H1 (cell line): Measurements from ENCODE around the gene UBE3B. TPM values are rescaled to one million over a fixed set of nuclear protein-coding genes. Genes with fewer than 3 reads are reported as not detected.

Experiments
- ASH2L ChIP-seq: fragments of 200-600, 300-600 bp; sonication (generic); IDR thresholded peaks from one replicate; pipeline ENCODE4 v1.7.1; 2017; ENCODE audit warnings: low read length
- EZH2 ChIP-seq: fragments of 200-600 bp; sonication (generic); IDR thresholded peaks from 2 replicates; pipeline ENCODE4 v1.7.1; 2012; ENCODE audit warnings: low read depth, mild to moderate bottlenecking, moderate library complexity, low read length, inconsistent platforms; ENCODE audit not compliant: severe bottlenecking
- FOSL1 ChIP-seq: IDR thresholded peaks from 2 replicates; pipeline ENCODE4 v1.6.1; 2011; ENCODE audit warnings: mild to moderate bottlenecking, low read depth, low read length, moderate library complexity; ENCODE audit not compliant: insufficient read depth
- HDAC2 ChIP-seq, 2 experiments: fragments of 300-600 bp in 1 of 2; sonication (generic) in 1 of 2; IDR thresholded peaks; 2 replicates each; pipeline ENCODE4 v1.6.1; 2011 to 2012; ENCODE audit warnings: low read depth in 2 of 2, low read length in 2 of 2, mild to moderate bottlenecking in 2 of 2, moderate library complexity in 2 of 2, borderline replicate concordance in 1 of 2, inconsistent platforms in 1 of 2
- KDM1A ChIP-seq: fragments of 200-600, 300-600 bp; sonication (generic); IDR thresholded peaks from 2 replicates; pipeline ENCODE4 v1.7.1; 2016; ENCODE audit warnings: mild to moderate bottlenecking, low read length, borderline replicate concordance
- KDM4A ChIP-seq: IDR thresholded peaks from one replicate; pipeline ENCODE4 v1.7.1; 2012; ENCODE audit warnings: low read depth, mild to moderate bottlenecking, moderate library complexity, low read length, inconsistent platforms; ENCODE audit not compliant: severe bottlenecking
- MAFK ChIP-seq: IDR thresholded peaks from 2 replicates; pipeline ENCODE4 v1.6.1; 2012; ENCODE audit warnings: low read depth, mild to moderate bottlenecking, improper control_type of control experiment, low read length
- SAP30 ChIP-seq: fragments of 300-600 bp; sonication (generic); IDR thresholded peaks from 2 replicates; pipeline ENCODE4 v1.7.1; 2012; ENCODE audit warnings: low read length, moderate library complexity, mild to moderate bottlenecking, inconsistent platforms; ENCODE audit not compliant: insufficient read depth, insufficient replicate concordance
- SIN3A ChIP-seq, 2 experiments: IDR thresholded peaks in 1 of 2; conservative IDR thresholded peaks in 1 of 2; 2 replicates each; pipeline ENCODE4 v1.6.1; 2011 to 2012; ENCODE audit warnings: low read length in 2 of 2, improper control_type of control experiment in 1 of 2, low read depth in 1 of 2, mild to moderate bottlenecking in 1 of 2
- SP2 ChIP-seq: IDR thresholded peaks from 2 replicates; pipeline ENCODE4 v1.6.1; 2012; ENCODE audit warnings: mild to moderate bottlenecking, low read length, inconsistent platforms
- polyA plus RNA-seq, 7 experiments: library from polyadenylated mRNA; depleted of rRNA in 3 of 7; stranded (reverse) in 5 of 7; unstranded in 2 of 7; fragments of >200 nt in 5 of 7; fragments of 200-250 nt in 2 of 7; gene quantifications; 1 replicate in 5 of 7; 2 replicates in 1 of 7; 4 replicates in 1 of 7; pipeline versions ENCODE4 v1.2.1 to v1.2.3, GENCODE V29; 2011 to 2013; ENCODE audit warnings: missing spikeins in 2 of 7, mixed read lengths in 2 of 7
- total RNA-seq: library from RNA; stranded (reverse); fragmentation: NEBNext Ultra II Directional; extraction: Animal tissue kit (Norgen Biotek cat#: 25700); gene quantifications from 2 replicates; pipeline ENCODE4 v1.2.1, GENCODE V29; 2021
- TF ChIP-seq, protein P1 (sequence below): fragments of 300-600 bp; sonication (generic); IDR thresholded peaks from 2 replicates; pipeline ENCODE4 v1.7.1; 2012; ENCODE audit warnings: low read length, moderate library complexity, mild to moderate bottlenecking, inconsistent platforms; ENCODE audit not compliant: insufficient replicate concordance

UBE3B gene
- total and polyA plus RNA-seq, 2 of the 8 experiments (the other 6 are each of a cell fraction or from before 2014, with no cell fraction given), result 14.0 to 21.1 TPM

- TF ChIP-seq, protein P1, sequence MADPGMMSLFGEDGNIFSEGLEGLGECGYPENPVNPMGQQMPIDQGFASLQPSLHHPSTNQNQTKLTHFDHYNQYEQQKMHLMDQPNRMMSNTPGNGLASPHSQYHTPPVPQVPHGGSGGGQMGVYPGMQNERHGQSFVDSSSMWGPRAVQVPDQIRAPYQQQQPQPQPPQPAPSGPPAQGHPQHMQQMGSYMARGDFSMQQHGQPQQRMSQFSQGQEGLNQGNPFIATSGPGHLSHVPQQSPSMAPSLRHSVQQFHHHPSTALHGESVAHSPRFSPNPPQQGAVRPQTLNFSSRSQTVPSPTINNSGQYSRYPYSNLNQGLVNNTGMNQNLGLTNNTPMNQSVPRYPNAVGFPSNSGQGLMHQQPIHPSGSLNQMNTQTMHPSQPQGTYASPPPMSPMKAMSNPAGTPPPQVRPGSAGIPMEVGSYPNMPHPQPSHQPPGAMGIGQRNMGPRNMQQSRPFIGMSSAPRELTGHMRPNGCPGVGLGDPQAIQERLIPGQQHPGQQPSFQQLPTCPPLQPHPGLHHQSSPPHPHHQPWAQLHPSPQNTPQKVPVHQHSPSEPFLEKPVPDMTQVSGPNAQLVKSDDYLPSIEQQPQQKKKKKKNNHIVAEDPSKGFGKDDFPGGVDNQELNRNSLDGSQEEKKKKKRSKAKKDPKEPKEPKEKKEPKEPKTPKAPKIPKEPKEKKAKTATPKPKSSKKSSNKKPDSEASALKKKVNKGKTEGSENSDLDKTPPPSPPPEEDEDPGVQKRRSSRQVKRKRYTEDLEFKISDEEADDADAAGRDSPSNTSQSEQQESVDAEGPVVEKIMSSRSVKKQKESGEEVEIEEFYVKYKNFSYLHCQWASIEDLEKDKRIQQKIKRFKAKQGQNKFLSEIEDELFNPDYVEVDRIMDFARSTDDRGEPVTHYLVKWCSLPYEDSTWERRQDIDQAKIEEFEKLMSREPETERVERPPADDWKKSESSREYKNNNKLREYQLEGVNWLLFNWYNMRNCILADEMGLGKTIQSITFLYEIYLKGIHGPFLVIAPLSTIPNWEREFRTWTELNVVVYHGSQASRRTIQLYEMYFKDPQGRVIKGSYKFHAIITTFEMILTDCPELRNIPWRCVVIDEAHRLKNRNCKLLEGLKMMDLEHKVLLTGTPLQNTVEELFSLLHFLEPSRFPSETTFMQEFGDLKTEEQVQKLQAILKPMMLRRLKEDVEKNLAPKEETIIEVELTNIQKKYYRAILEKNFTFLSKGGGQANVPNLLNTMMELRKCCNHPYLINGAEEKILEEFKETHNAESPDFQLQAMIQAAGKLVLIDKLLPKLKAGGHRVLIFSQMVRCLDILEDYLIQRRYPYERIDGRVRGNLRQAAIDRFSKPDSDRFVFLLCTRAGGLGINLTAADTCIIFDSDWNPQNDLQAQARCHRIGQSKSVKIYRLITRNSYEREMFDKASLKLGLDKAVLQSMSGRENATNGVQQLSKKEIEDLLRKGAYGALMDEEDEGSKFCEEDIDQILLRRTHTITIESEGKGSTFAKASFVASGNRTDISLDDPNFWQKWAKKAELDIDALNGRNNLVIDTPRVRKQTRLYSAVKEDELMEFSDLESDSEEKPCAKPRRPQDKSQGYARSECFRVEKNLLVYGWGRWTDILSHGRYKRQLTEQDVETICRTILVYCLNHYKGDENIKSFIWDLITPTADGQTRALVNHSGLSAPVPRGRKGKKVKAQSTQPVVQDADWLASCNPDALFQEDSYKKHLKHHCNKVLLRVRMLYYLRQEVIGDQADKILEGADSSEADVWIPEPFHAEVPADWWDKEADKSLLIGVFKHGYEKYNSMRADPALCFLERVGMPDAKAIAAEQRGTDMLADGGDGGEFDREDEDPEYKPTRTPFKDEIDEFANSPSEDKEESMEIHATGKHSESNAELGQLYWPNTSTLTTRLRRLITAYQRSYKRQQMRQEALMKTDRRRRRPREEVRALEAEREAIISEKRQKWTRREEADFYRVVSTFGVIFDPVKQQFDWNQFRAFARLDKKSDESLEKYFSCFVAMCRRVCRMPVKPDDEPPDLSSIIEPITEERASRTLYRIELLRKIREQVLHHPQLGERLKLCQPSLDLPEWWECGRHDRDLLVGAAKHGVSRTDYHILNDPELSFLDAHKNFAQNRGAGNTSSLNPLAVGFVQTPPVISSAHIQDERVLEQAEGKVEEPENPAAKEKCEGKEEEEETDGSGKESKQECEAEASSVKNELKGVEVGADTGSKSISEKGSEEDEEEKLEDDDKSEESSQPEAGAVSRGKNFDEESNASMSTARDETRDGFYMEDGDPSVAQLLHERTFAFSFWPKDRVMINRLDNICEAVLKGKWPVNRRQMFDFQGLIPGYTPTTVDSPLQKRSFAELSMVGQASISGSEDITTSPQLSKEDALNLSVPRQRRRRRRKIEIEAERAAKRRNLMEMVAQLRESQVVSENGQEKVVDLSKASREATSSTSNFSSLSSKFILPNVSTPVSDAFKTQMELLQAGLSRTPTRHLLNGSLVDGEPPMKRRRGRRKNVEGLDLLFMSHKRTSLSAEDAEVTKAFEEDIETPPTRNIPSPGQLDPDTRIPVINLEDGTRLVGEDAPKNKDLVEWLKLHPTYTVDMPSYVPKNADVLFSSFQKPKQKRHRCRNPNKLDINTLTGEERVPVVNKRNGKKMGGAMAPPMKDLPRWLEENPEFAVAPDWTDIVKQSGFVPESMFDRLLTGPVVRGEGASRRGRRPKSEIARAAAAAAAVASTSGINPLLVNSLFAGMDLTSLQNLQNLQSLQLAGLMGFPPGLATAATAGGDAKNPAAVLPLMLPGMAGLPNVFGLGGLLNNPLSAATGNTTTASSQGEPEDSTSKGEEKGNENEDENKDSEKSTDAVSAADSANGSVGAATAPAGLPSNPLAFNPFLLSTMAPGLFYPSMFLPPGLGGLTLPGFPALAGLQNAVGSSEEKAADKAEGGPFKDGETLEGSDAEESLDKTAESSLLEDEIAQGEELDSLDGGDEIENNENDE, result no peak
- TF ChIP-seq SIN3A (conservative IDR thresholded peaks at IDR 0.05 in 1 of 2, IDR thresholded peaks at IDR 0.05 in 1 of 2; ENCODE audit: low read depth in 1 of 2, low read length in 2 of 2) (no peak), HDAC2 (IDR thresholded peaks at IDR 0.05; ENCODE audit: borderline replicate concordance in 1 of 2, low read depth in 2 of 2, low read length in 2 of 2) (no peak), SAP30 (no peak), ASH2L (no peak), KDM4A (no peak), KDM1A (no peak), EZH2 (no peak), SP2 (no peak), MAFK (no peak), FOSL1 (no peak)
Observed at GRCh38 chr12:109567296-109567695, 89.9 kb downstream of the UBE3B start (continued).
